Glomerular endothelial cell (primary cell): ENCODE results near the gene CCDC88A. TPM values are rescaled to one million over a fixed set of nuclear protein-coding genes. Genes with fewer than 3 reads are reported as not detected.

Experiments
- DNase-seq: peaks from one replicate; pipeline ENCODE4 v3.0.0-alpha.2; 2011; ENCODE audit warnings: low read depth, low spot score; ENCODE audit errors: extremely low read depth
- total RNA-seq: library from RNA; depleted of rRNA; stranded (reverse); fragments of >200 nt; gene quantifications from 2 replicates; pipeline ENCODE4 v1.2.3, GENCODE V29; 2015

The CCDC88A gene
- total RNA-seq, 1 donor from 2014 or later, result 45.7 TPM

DNA sequence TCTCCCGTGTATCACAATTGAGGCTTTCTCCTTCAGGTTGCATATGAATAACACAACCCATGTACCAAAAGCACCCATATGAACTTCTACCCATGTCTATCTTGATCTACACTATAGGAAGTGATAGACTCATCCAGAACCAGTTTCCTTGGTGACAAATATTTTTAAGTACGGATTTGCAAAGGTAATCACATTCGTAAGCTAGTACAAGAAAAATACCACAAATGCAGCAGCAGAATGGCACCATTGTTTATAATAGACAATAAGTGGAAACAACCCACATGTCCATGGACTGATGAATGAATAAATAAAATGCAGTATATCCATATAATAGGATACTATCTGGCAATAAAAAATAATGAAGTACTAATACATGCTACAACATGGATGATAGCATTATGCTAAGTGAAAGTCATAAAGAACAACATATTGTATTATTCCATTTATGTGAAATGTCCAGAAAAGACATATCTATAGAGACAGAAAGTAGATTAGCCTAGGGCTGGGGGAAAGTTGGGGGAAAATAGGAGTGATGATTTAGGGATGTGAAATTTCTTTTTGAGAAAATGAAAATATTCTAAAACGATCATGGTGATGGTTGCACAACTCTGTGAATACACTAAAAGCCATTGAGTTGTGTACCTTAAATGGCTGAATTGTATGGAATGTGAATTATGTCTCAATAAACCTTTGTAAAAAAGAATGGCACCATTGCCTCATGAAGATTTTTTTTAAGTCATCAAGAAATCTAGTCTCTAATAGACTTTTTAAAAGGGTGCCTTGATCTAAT is 3.4 kb upstream of the CCDC88A start:
- DNase-seq, result no peak

DNA sequence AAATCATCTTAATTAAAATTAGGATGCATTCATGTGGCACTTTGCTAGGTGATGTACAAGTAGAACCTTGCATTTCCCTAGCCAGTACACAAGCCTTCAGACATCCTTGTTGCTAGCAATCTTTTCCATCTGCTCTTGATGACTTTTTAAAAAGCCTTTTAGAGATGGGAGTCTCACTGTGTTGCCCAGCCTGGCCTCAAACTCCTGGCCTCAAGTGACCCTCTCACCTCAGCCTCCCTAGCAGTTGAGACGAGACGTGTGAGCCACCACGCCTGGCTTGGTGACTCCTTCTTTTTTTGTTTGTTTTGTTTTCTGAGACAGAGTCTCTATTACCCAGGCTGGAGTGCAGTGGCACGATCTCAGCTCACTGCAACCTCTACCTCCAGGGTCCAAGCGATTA is 1.7 kb upstream of the CCDC88A start:
- no peak for DNase-seq

DNA sequence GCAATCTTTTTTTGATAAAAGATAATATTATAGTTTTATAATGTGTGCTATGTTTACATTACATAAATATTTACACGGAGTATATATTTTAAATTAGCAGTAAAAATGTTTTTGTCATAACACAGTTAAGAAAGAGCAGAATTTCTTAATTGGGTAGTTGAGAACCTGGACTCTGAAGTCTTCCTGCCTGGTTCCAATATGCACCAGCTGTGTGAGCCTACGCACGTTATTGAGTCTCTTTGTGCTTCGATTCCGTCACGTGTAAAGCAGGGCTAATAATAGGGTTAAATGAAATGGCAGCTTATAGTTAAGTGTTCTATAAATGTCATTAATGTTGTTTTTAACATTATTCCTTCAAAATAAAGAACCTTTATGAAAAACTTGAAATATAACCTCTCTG is 1.2 kb upstream of the CCDC88A start:
- DNase-seq, result no peak

DNA sequence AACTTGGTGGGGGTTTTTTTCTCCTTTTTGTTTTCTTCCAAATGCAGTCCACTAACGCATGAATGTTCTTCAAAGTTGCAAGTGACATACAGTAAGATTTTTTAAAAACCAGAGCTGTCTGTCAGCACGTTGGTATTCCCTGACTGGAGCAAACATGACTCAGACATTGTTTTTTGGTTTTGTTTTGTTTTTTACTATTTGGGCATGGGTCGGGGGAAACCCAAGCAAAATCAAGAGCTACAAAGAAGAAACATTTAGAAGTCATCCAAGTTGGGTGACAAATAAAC is 726 bp upstream of the CCDC88A start:
- DNase-seq, result no peak

DNA sequence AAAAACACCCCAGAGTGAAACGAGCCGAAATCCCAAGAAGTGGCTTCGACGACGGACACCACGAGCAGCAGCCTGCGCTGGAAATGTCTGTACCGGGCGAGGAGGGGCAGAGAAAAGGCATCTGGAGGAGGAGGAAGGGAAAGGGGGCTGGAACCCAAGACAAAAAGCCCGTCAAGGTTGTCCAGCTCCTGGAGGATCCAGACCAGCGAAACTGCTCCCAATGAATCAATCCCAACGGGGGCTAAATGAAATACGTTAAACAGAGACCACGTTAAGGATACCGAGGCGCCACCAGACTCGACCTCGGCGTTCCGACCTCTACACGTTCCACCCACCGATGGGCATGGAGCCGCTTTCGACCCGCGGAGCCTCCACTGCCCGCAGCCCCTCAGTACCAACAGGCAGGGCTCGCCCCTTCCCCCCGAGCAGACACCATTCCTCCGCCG is 400 bp downstream of the CCDC88A start:
- no peak for DNase-seq

DNA sequence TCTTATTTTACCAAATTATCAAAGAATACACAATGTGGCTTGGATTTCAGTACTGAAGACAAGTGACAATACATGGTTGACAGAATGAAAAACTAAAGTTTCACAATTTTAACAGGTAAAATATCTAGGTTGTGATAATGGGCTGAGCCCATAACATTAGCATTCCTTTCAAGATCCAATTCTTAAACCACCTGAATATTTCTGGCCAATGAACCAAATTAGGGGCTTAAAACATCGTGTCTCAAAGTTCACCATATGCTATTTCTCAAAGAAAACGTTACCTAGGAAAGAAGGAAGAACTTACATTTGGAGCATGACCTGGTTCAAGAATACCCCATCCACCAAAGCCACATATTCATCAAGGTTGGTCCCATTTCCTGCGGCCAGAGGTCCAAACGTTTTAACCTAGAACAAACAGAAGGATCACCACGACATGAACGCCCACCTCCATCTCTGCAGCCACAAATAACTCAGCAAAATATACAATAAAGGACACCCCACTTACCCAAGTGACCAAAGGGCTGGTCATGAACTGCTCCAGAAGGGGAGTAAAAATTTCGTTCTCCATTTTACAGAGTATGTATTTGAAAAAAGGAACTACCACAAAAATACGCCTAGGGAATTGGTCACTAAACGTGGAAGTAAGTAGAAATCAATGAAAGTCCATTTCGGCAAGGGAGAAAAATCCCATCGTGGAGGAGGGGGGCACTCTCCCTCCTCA is 984 bp downstream of the CCDC88A start:
- DNase-seq, result no peak

DNA sequence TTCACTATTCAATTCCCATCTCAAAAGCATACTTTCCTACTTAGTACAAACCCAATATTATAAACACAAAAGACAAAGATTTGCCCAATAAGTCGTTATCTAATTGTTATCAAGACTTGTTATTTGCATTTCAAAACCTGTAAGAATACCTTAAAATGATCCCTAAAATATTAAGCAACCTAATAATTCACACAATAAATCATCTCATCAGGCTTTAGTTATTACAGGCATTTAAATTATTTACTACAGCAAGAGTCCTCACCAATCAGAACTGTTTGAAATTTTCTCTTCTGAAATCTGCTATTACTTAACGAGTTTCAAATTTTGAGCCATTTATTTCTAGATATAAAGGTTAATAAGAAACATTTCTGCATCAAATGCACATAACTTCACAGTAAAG is 1.6 kb downstream of the CCDC88A start:
- DNase-seq, result no peak

DNA sequence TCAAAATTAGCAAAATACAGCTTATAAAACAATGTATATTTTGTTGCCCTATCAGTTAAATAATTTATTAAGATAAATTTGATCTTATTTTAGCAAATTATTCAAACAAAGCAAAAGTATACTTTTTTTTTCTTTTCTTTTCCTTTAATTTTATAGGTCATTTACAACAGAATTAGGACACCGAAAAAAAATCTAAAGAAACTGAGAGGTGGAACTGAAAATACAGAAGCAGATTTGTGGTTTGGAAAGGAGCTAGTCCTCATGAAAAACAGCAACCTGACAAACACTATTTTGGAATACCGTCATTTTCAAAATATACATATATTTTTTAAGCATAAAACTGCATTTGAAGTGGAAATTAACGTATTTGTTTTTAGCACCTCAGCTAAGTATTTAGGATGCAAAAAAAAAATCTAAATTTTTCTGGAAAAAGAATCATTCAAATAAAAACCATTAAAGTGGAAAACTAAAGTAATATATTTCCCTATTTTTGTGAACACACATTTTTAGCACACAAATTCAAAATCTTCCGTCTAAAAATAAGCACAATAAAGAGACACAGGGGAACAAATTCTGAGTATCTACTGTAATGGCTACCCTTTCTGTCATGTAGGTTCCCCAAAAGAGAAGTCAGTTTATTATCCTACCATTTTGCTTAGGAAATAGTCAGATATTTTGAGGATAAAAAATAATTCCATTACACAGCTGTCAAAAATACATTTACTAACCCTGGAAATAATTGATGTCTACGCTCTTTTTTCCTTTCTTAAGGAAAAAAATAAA is 2.7 kb downstream of the CCDC88A start:
- no peak for DNase-seq

DNA sequence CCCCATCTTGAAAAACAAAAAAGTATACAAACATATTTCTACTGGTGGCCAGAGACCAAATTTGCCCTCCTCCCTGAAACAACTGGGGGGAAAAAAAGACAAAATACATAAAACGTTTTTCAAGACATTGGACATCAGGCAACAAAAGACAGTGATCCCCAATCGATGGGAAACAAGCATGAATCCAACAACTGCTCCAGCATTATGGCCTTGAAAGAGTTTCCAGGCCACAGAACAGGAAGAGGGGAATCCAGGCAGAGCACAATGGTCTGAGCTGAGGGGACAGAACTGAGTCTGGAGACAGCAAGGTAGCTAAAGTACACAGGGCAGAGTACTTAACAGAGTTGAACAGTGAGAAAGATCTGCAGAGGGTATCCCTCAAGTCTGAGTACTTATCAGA is 4.4 kb downstream of the CCDC88A start:
- no peak for DNase-seq

DNA sequence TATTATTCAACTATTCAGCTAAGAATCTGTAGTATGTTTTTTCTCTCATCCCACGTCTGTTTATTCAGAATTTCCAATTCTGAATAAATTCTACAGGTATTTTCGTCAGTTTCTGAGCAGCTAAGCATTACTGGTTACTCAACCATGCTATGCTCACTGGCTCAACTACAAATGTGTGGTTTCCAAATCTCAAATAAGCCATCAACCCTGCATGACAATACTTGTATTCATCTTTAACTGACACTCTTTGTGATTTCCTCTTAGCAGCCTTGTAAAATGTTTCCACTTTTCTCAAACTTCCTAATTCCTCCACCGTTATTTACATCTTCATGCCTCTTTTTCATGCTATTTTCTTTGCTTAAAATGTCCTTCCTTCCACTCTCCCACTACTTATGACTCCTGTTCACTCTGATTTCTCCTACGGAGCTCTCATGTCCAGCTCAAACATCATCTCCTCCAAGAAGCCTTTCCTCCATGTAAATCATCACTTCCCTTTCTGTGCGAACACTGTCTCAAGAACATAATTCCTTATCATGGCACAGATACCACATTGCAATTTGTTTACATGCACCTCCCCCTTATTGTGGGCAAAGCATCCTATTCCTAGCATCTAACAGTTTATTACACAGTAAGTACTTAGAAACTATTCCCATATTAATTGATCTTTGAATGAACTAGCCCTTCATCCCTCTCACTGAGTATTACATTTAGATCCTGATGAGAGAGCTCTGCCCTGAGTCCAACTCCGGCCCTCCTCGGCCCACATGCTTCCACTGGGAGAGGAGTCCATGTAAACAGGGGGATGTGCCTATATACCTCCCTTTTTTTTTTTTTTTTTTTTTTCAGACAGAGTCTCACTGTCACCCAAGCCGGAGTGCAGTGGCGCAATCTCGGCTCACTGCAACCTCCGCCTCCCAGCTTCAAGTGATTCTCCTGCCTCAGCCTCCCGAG is 10.5 kb downstream of the CCDC88A start:
- no peak for DNase-seq

DNA sequence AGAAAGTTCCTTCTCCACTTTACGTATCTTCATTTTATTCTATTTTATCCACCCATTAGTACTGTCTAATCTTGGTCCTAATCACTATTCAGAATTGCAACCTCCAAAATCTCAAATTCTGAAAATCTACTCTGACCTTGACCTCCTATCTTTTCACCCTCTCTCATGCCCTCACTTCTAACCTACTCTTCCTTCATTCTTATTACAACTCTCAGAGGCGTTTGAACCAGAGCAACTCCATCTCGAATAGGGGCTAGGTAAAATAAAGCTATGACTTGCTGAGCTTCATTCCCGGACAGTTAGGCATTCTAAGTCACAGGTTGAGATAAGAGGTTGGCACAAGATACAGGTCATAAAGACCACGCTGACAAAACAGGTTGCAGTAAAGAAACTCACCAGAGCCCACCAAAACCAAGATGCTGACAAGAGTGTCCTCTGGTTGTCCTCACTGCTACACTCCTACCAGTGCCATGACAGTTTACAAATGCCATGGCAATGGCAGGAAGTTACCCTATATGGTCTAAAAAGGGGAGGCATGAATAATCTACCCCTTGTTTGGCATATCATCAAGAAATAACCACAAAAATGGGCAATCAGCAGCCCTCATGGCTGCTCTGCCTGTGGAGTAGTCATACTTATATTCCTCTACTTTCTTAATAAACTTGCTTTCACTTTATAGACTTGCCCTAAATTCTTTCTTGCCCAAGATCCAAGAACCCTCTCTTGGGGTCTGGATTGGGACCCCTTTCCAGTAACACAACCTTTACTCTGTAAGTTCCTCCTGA is 11.4 kb downstream of the CCDC88A start:
- DNase-seq, result no peak

DNA sequence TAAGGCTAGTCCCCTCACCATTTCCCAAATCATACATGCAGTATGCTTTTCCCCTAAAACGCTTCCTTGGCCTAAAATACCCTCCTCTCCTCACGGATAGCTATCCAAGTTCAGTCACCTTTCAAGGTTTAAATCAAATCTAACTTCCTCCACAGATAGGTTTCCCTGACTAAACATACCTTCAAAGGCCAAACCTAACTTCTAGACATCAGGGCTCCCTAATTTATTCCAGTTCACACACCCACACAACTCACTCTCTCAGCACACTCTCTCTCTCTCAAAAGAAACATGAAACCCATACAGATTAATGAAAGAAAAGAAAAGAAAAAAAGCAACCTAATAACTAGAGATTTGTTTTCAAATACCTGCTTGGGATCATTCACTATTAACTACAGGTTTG is 14.5 kb downstream of the CCDC88A start:
- no peak for DNase-seq

DNA sequence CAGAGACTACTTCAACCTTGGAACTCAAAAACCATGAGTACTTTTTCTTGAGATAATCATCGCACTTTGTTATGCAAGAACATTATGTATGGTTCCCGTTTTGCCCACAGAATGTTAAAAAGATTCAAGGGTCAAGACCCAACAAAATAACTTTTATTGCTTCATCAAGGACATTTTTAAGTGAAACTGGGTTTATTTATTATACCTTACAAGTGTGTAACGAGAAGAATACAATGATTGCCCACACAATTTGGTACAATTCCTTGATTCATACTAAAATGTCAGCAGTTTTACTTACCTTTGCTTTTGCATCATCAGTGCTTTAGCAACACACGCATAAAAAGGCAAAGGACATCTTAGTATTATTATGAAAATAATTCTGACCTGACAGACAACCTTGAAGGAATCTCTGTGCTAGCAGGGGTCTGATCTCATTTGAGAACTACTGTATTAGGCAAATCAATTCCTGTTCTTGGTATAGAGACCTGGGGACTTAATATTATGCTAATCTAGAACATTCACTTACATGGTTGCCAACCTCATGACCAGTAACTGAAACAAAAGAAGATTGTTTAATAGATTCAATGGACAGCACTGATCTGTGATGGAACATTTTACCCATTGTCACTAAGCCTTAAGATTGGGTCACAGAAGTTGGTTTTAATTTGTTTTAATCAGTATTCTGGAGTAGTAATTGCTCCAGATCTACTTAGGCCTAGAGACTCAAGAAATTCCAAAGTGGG is 16.2 kb downstream of the CCDC88A start:
- DNase-seq, result no peak

DNA sequence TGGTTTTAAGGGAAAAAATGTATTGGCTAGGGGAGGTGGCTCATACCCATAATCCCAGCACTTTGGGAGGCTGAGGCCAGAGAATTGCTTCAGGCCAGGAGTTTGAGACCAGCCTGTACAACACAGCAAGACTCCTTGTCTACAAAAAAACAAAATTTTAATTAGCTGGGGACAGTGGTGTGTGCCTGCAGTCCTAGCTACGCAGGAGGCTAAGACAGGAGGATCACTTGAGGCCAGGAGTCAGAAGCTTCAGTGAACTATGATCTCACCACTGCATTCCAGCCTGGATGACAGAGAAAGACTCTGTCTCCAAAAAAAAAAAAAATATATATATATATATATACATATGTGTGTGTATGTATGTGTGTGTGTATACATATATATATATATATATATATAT is 18.5 kb downstream of the CCDC88A start:
- no peak for DNase-seq

DNA sequence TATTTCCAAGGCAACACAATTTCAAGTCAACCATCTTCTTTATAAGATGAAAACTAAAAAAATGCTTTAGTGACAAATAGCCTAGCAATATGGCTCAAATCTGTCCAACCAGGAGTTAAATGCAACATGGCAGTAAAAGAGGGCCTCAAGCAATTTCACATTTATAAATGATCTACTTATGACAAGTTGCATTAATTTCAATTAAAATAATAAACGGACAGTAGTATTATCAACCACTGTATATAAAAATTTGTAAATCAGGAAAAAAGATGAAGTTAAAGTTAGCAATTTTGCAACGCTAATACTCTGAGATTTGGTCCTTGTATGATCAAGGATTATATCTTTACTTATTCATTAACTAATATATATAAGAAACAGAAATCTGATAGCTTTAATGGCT is 19.3 kb downstream of the CCDC88A start:
- no peak for DNase-seq

DNA sequence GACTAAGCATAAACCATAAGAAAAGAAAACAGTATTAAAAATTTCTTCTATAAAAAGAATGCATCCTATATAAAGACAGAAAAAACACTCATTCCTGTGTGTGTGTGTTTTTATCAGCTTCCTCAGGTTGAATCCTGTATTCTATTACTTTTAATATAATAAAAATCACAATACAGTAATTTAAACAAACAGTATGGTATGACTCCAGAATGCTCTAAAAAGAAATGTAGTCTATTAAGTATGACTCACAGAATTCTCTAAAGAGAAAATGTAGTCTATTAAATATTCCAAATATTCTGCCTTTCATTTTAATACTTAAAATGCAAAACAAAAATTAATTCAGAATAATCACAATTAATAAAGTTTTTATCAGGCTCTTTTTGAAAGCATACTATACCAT is 19.8 kb downstream of the CCDC88A start:
- no peak for DNase-seq

DNA sequence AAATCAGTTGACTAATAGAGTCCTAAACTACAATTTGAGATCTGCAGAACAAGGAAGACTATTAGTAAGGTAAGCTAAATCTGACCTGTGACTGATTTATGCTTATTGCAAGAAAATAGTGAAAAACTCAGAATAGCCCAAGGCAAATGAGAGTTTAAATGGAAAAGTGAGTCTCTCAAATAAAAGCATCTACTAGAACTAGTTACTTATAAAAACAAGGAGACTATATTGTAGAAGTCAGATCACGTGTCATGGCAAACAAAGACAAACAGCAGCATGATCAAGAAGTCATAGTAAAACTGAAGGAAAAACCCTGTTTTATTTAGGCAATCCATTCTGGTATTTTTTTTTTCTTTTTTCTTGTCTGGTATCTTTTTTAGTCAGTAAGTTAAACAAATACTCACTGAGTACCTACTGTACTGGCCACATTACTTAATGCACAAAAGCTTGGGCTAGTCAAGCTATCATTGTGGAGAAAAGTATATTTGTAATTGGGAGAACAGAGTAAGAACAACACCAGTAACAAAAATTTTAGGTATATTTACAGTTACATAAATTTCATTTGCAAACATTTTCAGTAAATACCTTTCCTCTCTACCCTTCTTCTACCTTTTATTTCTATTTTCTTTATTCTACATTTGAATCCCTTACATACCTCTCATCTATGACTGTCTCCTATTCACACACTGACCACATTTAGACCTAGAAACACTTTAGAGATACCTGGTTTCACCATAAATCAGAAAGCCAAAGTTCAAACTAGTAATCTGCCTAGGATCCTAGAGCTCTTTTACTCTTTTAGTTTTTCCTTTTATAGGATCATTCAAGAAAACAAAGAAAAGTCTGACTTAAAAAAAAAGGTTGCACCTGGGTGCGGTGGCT is 23.7 kb downstream of the CCDC88A start:
- no peak for DNase-seq

DNA sequence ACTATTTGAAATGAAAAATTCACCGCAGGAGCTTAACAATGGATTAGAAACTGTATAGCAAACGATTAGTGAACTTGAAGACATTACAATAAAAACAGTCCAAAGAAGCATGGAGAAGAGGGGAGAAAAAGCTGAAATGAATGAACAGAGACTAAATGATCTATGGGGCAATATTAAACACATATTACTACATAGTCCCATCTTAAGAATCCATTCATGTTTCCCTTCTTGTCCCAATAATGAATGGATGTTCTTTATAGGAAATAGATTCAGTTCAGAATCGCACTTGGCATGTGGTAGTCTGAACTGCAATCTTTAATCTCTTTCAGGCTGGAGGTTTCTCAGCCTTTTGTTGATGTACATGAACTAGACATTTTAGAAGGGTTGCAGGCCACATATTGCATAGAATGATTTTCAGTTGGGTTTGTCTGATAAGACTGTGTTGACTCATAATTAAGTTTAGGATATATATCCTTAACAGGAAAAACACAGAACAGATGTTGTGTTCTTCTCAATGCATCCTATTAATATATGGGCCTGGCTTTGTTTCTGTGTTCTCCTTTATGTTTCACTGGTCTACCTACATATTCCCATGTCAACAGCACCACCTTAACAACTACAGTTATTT is 27.9 kb downstream of the CCDC88A start:
- DNase-seq, result no peak
